ENCODE data around the gene ROR1. TPM values are rescaled to one million over a fixed set of nuclear protein-coding genes. Genes with fewer than 3 reads are reported as not detected.

Gene ROR1
- total RNA-seq, 2 donors from 2014 or later, result 12.9 to 40.8 TPM

GRCh38 chr1:63827411-63828321 lies 53.8 kb downstream of the ROR1 start:
- TF ChIP-seq CTCF (IDR thresholded peaks at IDR 0.05), result no peak
- H3K27ac ChIP-seq, result no peak overlapping the region
- H3K4me1 ChIP-seq, result peaks cover 0 to 30% of the 10 kb centered on the region in 2 donors

GRCh38 chr1:63828322-63829044 lies 54.7 kb downstream of the ROR1 start:
- H3K27ac ChIP-seq, result no peak overlapping the region
- DNase-seq (ENCODE audit: low spot score), result no peak
- no peak for TF ChIP-seq CTCF (IDR thresholded peaks at IDR 0.05)
- no peaks in the 10 kb centered on the region for H3K27me3 ChIP-seq
- H3K4me1 ChIP-seq, result peaks cover 0 to 30% of the 10 kb centered on the region in 2 donors
- no peak overlapping the region for H3K4me3 ChIP-seq
- H3K36me3 ChIP-seq, result no peaks in the 10 kb centered on the region
- H3K9me3 ChIP-seq, result no peaks in the 10 kb centered on the region

More at GRCh38 chr1:63827411-63828321, 53.8 kb downstream of the ROR1 start:
- no peaks in the 10 kb centered on the region for H3K9me3 ChIP-seq
- H3K36me3 ChIP-seq, result no peaks in the 10 kb centered on the region
- H3K4me3 ChIP-seq, result no peak overlapping the region
- DNase-seq (ENCODE audit: low spot score), result no peak
- no peaks in the 10 kb centered on the region for H3K27me3 ChIP-seq

- no peak for DNase-seq (ENCODE audit: low spot score)
- no peaks in the 10 kb centered on the region for H3K27me3 ChIP-seq
- TF ChIP-seq CTCF (IDR thresholded peaks at IDR 0.05), result no peak
- no peak overlapping the region for H3K27ac ChIP-seq
- H3K4me3 ChIP-seq, result no peak overlapping the region
- no peaks in the 10 kb centered on the region for H3K36me3 ChIP-seq
- H3K4me1 ChIP-seq, result peaks cover 0 to 30% of the 10 kb centered on the region in 2 donors
- H3K9me3 ChIP-seq, result no peaks in the 10 kb centered on the region
Measured at GRCh38 chr1:63829349-63830327, 55.8 kb downstream of the ROR1 start.

- DNase-seq (ENCODE audit: low spot score), result no peak
- TF ChIP-seq CTCF (IDR thresholded peaks at IDR 0.05), result no peak
- Histone ChIP-seq H3K27me3 (no peaks in the 10 kb centered on the region), H3K36me3 (no peaks in the 10 kb centered on the region), H3K4me1 (peaks cover 0 to 30% of the 10 kb centered on the region in 2 donors), H3K27ac (no peak overlapping the region), H3K9me3 (no peaks in the 10 kb centered on the region), H3K4me3 (no peak overlapping the region)
Measured at GRCh38 chr1:63831409-63831808, 57.6 kb downstream of the ROR1 start.

GRCh38 chr1:63833363-63834119 lies 59.7 kb downstream of the ROR1 start:
- H3K4me1 ChIP-seq, result peaks cover 0 to 18% of the 10 kb centered on the region in 2 donors
- no peak overlapping the region for H3K4me3 ChIP-seq
- no peaks in the 10 kb centered on the region for H3K27me3 ChIP-seq
- H3K36me3 ChIP-seq, result no peaks in the 10 kb centered on the region
- no peak for DNase-seq (ENCODE audit: low spot score)
- no peak for TF ChIP-seq CTCF (IDR thresholded peaks at IDR 0.05)
- H3K9me3 ChIP-seq, result no peaks in the 10 kb centered on the region
- H3K27ac ChIP-seq, result no peak overlapping the region

Data from right atrium auricular region (tissue), 2 donors.